Body of pancreas (tissue), 4 donors: ENCODE data around the gene SPG11. TPM values are rescaled to one million over a fixed set of nuclear protein-coding genes. Genes with fewer than 3 reads are reported as not detected.
A peak's percentile ranks its signal among the peaks of the same experiment; 100 is the strongest.

Experiments
- ATAC-seq: fragments of 150-250 bp; one replicate; pipeline ENCODE4 v1.9.1; 2016
- DNase-seq, 4 donors: peaks; one replicate each; pipeline ENCODE4 v3.0.0-alpha.2; 2019
- H3K27ac ChIP-seq, 4 donors: fragments of 200-600 bp; sonication (generic); 1 replicate in 3 of 4; 2 replicates in 1 of 4; pipeline versions ENCODE4 v1.5.1 to v1.6.1; 2016 to 2019; ENCODE audit warnings: mild to moderate bottlenecking in 1 of 4, mixed read lengths in 1 of 4, moderate library complexity in 1 of 4
- H3K27me3 ChIP-seq, 2 donors: fragments of 200-600 bp; sonication (generic); one replicate each; pipeline ENCODE4 v1.6.0; 2016; ENCODE audit warnings: mild to moderate bottlenecking in 1 of 2
- H3K36me3 ChIP-seq, 2 donors: fragments of 200-600 bp; sonication (generic); replicated peaks in 1 of 2; 2 replicates each; pipeline ENCODE4 v1.5.1; 2016; ENCODE audit warnings: low read depth in 2 of 2; ENCODE audit not compliant: insufficient read depth in 1 of 2
- H3K4me1 ChIP-seq: fragments of 200-600 bp; sonication (generic); one replicate; pipeline ENCODE4 v1.6.0; 2016
- H3K4me3 ChIP-seq, 2 donors: fragments of 200-600 bp; sonication (generic); 1 replicate in 1 of 2; 2 replicates in 1 of 2; pipeline ENCODE4 v1.5.1; 2016 to 2019
- H3K9me3 ChIP-seq, 3 donors: fragments of 200-600 bp; sonication (generic); 1 replicate in 2 of 3; 2 replicates in 1 of 3; pipeline ENCODE4 v1.5.1; 2016
- CTCF ChIP-seq, 7 experiments: fragments of 450-650 bp in 4 of 7; fragments of 200-600 bp in 3 of 7; sonication (generic) in 3 of 7; IDR thresholded peaks; one replicate each; pipeline ENCODE4 v1.5.1; 2016 to 2019; ENCODE audit warnings: antibody characterized with exemption in 7 of 7
- POLR2A ChIP-seq, 3 donors: fragments of 450-650 bp; IDR thresholded peaks; one replicate each; pipeline ENCODE4 v1.6.1; 2016; ENCODE audit warnings: antibody characterized with exemption in 3 of 3, mild to moderate bottlenecking in 2 of 3
- WGBS, 2 donors: methylation state at CpG; one replicate each; pipeline ENCODE4 v1.1.5; 2017; 5-methylcytosine and 5-hydroxymethylcytosine counted together
- intact Hi-C: fragments of 100-400 bp; cut with DNase I; formaldehyde crosslinking; loops from one replicate; pipeline ENCODE4 v1.15.1; 2023
- total RNA-seq, 2 donors: library from RNA; depleted of rRNA; stranded (reverse); fragments of >200 nt; gene quantifications; one replicate each; pipeline ENCODE4 v1.1.0, GENCODE V29; 2016

Gene SPG11
- total RNA-seq, 2 donors from 2014 or later = 40.5 to 115 TPM

- Histone ChIP-seq H3K27me3 (no peaks in the 10 kb centered on the region), H3K36me3 (peaks cover 0 to 44% of the 10 kb centered on the region in 2 donors), H3K4me3 (no peak overlapping the region), H3K9me3 (no peaks in the 10 kb centered on the region), H3K4me1 (peaks cover 1% of the 10 kb centered on the region), H3K27ac (no peak overlapping the region)
- TF ChIP-seq POLR2A (IDR thresholded peaks at IDR 0.05) (no peak), CTCF (IDR thresholded peaks at IDR 0.05) (no peak)
- no peak for ATAC-seq
- DNase-seq = no peak
- WGBS, 2 donors = 80 to 95% methylated on average over 1 of the region's 1 CpG
- intact Hi-C loops = loop anchor here (10.0 kb wide), 1 partner anchor 138 kb away; the partner anchor contains the start of gene TRIM69
Measured at GRCh38 chr15:44596511-44597010, 66.9 kb downstream of the SPG11 start.

DNA sequence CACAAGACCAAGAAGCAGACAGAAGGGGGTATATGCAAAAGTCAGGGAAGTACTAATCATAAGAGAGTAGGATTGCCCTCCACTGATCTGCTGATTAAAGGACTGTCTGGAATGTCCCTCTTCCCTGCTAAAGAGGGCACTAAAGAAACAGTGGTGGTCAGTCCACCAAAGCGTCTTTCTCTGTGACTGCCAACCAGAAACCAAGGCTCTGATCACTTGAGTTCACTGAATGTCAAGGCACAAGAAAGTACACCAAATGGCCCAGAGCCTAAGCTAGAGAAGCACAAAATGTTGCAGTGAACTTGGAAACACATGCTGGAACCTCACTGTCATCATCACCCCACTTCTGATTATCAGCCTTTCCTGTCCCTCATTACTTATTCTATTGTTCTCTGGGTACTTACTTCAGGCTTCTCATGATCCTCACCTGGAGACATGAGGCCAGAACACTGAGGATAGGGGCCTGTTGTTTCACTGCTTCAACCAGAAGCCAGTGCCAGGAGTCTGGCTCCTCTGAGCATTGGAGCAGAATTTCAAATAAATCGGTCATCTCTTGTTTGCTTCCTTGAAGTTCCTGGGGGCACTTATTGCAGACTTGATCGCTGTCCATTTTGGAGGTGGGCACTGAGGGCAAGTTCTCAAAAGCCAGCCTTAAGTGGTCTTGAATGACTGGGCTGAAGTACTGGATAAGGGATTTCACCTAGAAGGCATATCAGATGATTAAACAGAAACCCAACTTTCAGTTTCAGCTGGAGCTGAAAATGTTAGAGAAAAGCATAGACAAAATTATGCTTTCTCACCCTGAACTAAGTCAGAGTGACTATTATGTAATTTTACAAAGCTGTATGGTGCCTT is 67.6 kb downstream of the SPG11 start:
- no peak overlapping the region for H3K27ac ChIP-seq
- intact Hi-C loops = loop anchor here (10.0 kb wide), 1 partner anchor 139 kb away; the partner anchor contains the start of gene TRIM69
- no peaks in the 10 kb centered on the region for H3K9me3 ChIP-seq
- no peak for TF ChIP-seq POLR2A (IDR thresholded peaks at IDR 0.05)
- no peak for TF ChIP-seq CTCF (IDR thresholded peaks at IDR 0.05)
- 88 to 92% methylated on average over 3 of the region's 3 CpGs for WGBS, 2 donors
- peaks cover 5% of the 10 kb centered on the region for H3K4me1 ChIP-seq
- peaks cover 0 to 43% of the 10 kb centered on the region in 2 donors for H3K36me3 ChIP-seq
- H3K27me3 ChIP-seq = no peaks in the 10 kb centered on the region
- no peak overlapping the region for H3K4me3 ChIP-seq
- DNase-seq = no peak
- ATAC-seq = no peak

DNA sequence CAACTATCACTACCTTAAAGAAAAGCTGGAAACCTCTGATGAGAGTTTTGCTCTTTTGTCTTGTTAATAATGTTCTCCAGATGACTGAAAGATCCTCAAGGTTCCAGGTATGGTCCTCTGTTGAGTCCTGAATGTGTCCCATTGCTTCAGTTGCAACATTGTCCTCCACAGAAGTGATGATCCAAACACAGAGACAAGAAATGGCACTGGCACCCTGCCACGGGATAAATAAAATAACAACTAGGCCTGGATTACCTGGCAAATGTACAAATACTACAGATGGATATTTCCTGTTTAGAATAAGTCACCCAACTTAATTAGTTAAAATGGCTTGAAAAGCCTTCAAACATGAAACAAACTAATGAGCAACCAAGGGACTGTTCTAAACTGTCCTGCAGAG is 68.2 kb downstream of the SPG11 start:
- 45 to 54% methylated on average over 1 of the region's 1 CpG for WGBS, 2 donors
- H3K4me3 ChIP-seq = no peak overlapping the region
- peaks cover 5% of the 10 kb centered on the region for H3K4me1 ChIP-seq
- no peak for ATAC-seq
- no peak overlapping the region for H3K27ac ChIP-seq
- H3K36me3 ChIP-seq = peaks cover 4 to 43% of the 10 kb centered on the region in 2 donors
- H3K27me3 ChIP-seq = no peaks in the 10 kb centered on the region
- DNase-seq = no peak
- TF ChIP-seq CTCF (IDR thresholded peaks at IDR 0.05) = no peak
- TF ChIP-seq POLR2A (IDR thresholded peaks at IDR 0.05) = no peak
- intact Hi-C loops = loop anchor here (10.0 kb wide), 1 partner anchor 140 kb away; the partner anchor contains the start of gene TRIM69
- H3K9me3 ChIP-seq = no peaks in the 10 kb centered on the region

DNA sequence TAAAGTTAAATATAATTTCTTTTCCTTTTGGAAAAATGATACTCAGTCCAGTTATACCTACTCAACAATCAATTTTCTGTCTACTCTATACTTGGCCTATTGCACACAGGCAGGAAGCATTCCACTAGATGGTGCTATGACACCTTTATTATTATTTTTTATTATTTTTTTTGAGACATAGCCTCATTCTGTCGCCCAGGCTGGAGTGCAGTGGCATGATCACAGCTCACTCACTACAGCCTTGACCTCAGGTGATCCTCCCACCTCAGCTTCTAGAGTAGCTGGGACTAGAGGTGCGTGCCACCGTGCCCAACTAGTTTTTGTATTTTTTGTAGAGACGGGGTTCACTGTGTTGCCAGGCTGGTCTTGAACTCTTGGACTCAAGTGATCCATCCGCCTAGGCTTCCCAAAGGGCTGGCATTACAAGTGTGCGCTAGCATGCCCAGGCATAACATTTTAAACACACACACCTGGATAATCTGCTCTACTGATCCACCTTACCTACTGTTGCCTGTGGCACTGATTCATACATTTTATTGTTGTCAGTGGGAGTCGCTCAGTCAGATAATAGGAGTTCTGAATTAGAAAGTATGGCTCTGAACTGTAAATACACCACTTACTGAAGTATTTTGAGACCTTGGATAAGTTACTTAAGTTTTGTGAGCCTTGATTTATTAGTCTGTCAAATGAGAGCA is 70.3 kb downstream of the SPG11 start:
- ATAC-seq (no peak), DNase-seq (no peak)
- no peaks in the 10 kb centered on the region for H3K9me3 ChIP-seq
- H3K27me3 ChIP-seq = no peaks in the 10 kb centered on the region
- TF ChIP-seq POLR2A (IDR thresholded peaks at IDR 0.05) (no peak), CTCF (IDR thresholded peaks at IDR 0.05) (peak; percentile 11 to 47 (median 26))
- intact Hi-C loops = loop anchor here (10.0 kb wide), 1 partner anchor 142 kb away; the partner anchor contains the start of gene TRIM69
- H3K4me3 ChIP-seq = no peak overlapping the region
- H3K4me1 ChIP-seq = peaks cover 5% of the 10 kb centered on the region
- 78 to 82% methylated on average over 7 of the region's 7 CpGs for WGBS, 2 donors
- no peak overlapping the region for H3K27ac ChIP-seq
- H3K36me3 ChIP-seq = peaks cover 14 to 46% of the 10 kb centered on the region in 2 donors
